Kidney (tissue), 14 donors: Measurements from ENCODE around the gene RRP1. TPM values are rescaled to one million over a fixed set of nuclear protein-coding genes. Genes with fewer than 3 reads are reported as not detected.

Source experiments
- DNase-seq, 5 donors: peaks; one replicate each; pipeline ENCODE4 v3.0.0-alpha.2; 2013 to 2020
- FAIRE-seq: peaks from 2 replicates; lab custom pipeline; 2012; peaks lifted over from hg19 to GRCh38; lab: Jason Lieb, UNC
- H3K27ac ChIP-seq, 2 donors: one replicate each; pipeline ENCODE4 v1.7.0; 2013; ENCODE audit warnings: low read depth in 2 of 2, low read length in 2 of 2, inconsistent platforms in 1 of 2
- H3K27me3 ChIP-seq: one replicate; pipeline ENCODE4 v1.7.1; 2013; ENCODE audit warnings: low read length, inconsistent platforms; ENCODE audit not compliant: control insufficient read depth, insufficient read depth
- H3K36me3 ChIP-seq, 3 donors: one replicate each; pipeline versions ENCODE4 v1.7.0 to v1.7.1; 2013; ENCODE audit warnings: low read length in 3 of 3, control low read depth in 1 of 3, inconsistent platforms in 1 of 3; ENCODE audit not compliant: insufficient read depth in 3 of 3, control insufficient read depth in 2 of 3
- H3K4me1 ChIP-seq, 3 donors: one replicate each; pipeline versions ENCODE4 v1.7.0 to v1.7.1; 2013; ENCODE audit warnings: low read length in 3 of 3, inconsistent platforms in 1 of 3, low read depth in 1 of 3; ENCODE audit not compliant: control insufficient read depth in 2 of 3, insufficient read depth in 2 of 3
- H3K4me3 ChIP-seq, 3 donors: one replicate each; pipeline versions ENCODE4 v1.7.0 to v1.8.1; 2013; ENCODE audit warnings: low read length in 3 of 3, control low read depth in 1 of 3, inconsistent platforms in 1 of 3
- H3K9ac ChIP-seq, 3 donors: one replicate each; pipeline versions ENCODE4 v1.7.0 to v1.7.1; 2013; ENCODE audit warnings: low read length in 3 of 3, control low read depth in 1 of 3, inconsistent platforms in 1 of 3
- H3K9me3 ChIP-seq, 3 donors: one replicate each; pipeline versions ENCODE4 v1.7.0 to v1.7.1; 2013; ENCODE audit warnings: low read length in 3 of 3, control low read depth in 1 of 3, inconsistent platforms in 1 of 3; ENCODE audit not compliant: control insufficient read depth in 2 of 3, insufficient read depth in 1 of 3
- CTCF ChIP-seq: IDR thresholded peaks from 3 replicates; pipeline ENCODE4 v1.5.1; 2012; ENCODE audit warnings: mild to moderate bottlenecking, moderate library complexity, borderline replicate concordance; ENCODE audit not compliant: insufficient read depth; ENCODE audit errors: extremely low read depth
- intact Hi-C: fragments of 100-400 bp; cut with DNase I; formaldehyde crosslinking; loops from one replicate; pipeline ENCODE4 v1.11.1; 2022
- polyA plus RNA-seq: library from polyadenylated mRNA; stranded (reverse); fragments of 350-450 nt; fragmentation: Illumina TruSeq; extraction: RNeasy Lipid Tissue Mini Kit (QIAGEN cat#74804); gene quantifications from one replicate; pipeline ENCODE4 v1.2.3, GENCODE V29; 2014; ENCODE audit warnings: low read depth, low replicate concordance; ENCODE audit not compliant: insufficient read depth
- total RNA-seq: library from RNA; stranded (reverse); fragmentation: NEBNext Ultra II Directional; extraction: Animal tissue kit (Norgen Biotek cat#: 25700); gene quantifications from one replicate; pipeline ENCODE4 v1.2.1, GENCODE V29; 2021
- donor health status: control.
- donor health status: control.
- donor health status: control.
- donor health status: control.
- donor health status: control.
- donor health status: DM: yes; HTN: yes; CAD: no.
- donor health status: Normal renal cell carcinoma (clear cell type).

RRP1 gene
- total and polyA plus RNA-seq, 2 donors from 2014 or later = 12.9 to 18.7 TPM

GRCh38 chr21:43778469-43779335 is 10.7 kb upstream of the RRP1 start:
- H3K36me3 ChIP-seq = no peaks in the 10 kb centered on the region
- H3K4me1 ChIP-seq = peaks cover 0 to 4% (median 0%) of the 10 kb centered on the region in 3 donors
- H3K4me3 ChIP-seq = no peak overlapping the region
- no peaks in the 10 kb centered on the region for H3K9me3 ChIP-seq
- no peak overlapping the region for H3K27ac ChIP-seq
- no peak for FAIRE-seq
- intact Hi-C loops = no loop called here
- no peak for DNase-seq
- no peak overlapping the region for H3K9ac ChIP-seq
- TF ChIP-seq CTCF = no peak
- H3K27me3 ChIP-seq = no peaks in the 10 kb centered on the region

DNA sequence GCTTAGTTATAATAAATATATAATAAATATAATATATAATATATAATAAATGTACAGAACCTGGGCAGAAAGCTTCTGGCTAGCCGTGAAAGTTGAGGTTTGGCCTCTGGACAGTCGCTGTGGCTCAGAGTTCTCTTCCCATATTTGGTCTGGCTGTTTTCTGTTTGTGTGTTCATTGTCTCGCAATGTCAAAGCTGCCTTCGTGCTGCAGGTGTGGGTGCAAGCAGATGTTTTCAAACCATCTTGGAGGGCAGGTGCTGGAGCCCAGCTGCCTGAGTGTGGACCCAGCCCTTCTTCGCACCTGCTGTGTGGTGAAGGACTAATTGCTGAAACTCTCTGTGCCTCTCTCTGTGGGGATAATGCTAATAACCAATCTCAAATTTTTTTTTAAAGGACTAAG is 9.7 kb upstream of the RRP1 start:
- Histone ChIP-seq H3K36me3 (no peaks in the 10 kb centered on the region), H3K4me3 (no peak overlapping the region), H3K9ac (no peak overlapping the region), H3K27ac (no peak overlapping the region), H3K27me3 (no peaks in the 10 kb centered on the region), H3K4me1 (peaks cover 0 to 4% (median 0%) of the 10 kb centered on the region in 3 donors), H3K9me3 (no peaks in the 10 kb centered on the region)
- no peak for TF ChIP-seq CTCF
- no peak for FAIRE-seq
- intact Hi-C loops = no loop called here
- DNase-seq = no peak

DNA sequence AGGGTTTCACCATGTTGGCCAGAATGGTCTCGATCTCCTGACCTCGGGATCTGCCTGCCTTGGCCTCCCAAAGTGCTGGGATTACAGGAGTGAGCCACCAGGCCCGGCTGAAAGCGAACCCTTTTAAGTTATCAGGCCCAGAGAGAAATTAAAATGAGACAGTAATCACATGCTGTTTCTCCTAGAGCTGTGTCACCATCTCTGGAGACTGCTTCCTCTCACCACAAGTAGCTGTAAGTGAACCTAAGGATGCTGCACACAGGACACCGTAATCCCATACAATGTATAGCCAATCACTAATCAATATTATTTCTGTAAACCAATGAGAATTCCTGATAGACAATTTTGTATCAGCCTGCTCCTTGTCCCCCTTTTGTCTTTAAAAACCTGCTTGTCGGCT is 7.5 kb upstream of the RRP1 start:
- FAIRE-seq (no peak), DNase-seq (no peak)
- intact Hi-C loops = no loop called here
- Histone ChIP-seq H3K4me1 (no peaks in the 10 kb centered on the region), H3K27me3 (no peaks in the 10 kb centered on the region), H3K9ac (no peak overlapping the region), H3K4me3 (no peak overlapping the region), H3K36me3 (no peaks in the 10 kb centered on the region), H3K27ac (no peak overlapping the region), H3K9me3 (no peaks in the 10 kb centered on the region)
- no peak for TF ChIP-seq CTCF
